ENCODE measurements around the gene WWOX. TPM values are rescaled to one million over a fixed set of nuclear protein-coding genes. Genes with fewer than 3 reads are reported as not detected.

Gene WWOX
- polyA plus RNA-seq, 1 donor from 2014 or later, result 25.6 TPM

DNA sequence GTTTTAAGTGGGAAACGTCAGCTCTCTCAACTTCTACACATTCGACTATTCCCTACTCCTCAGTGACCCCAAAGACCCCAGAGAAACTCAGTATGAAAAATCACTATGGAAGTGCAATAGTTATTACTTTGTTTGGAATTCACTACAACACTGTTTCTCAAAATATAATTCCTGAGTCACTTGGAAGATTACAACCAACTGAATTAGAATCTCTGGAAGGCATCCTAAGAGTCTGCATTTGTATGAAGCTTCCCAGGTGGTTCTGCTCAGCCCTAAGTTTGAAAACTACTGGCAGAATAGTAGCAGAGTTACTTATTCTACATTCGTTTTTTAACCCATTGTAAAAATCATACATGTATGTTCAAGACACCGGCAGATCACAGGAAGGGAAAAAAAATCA is 975.5 kb downstream of the WWOX start:
- H4K20me1 ChIP-seq (ENCODE audit: insufficient read depth), result no peaks in the 10 kb centered on the region
- no peaks in the 10 kb centered on the region for H3F3A ChIP-seq (ENCODE audit: insufficient read depth, low read length, poor library complexity, severe bottlenecking)
- no peak overlapping the region for H3K27ac ChIP-seq (ENCODE audit: low read length)
- H2AFZ ChIP-seq (ENCODE audit: low read depth, low read length), result no peak overlapping the region
- TF ChIP-seq RAD21 (conservative IDR thresholded peaks at IDR 0.05) (no peak), MXI1 (conservative IDR thresholded peaks at IDR 0.05; ENCODE audit: poor library complexity, severe bottlenecking) (no peak), POLR2AphosphoS5 (IDR thresholded peaks at IDR 0.05) (no peak), CTCF (IDR thresholded peaks at IDR 0.05; ENCODE audit: poor library complexity, severe bottlenecking) (no peak)
- no peak overlapping the region for H3K9ac ChIP-seq (ENCODE audit: low read length)
- no peaks in the 10 kb centered on the region for H3K79me2 ChIP-seq (replicated peaks; ENCODE audit: insufficient read depth, low read length)
- H3K4me2 ChIP-seq (ENCODE audit: low read length), result no peak overlapping the region
- no peak overlapping the region for H3K4me3 ChIP-seq (ENCODE audit: low read length)
- H3K27me3 ChIP-seq (ENCODE audit: insufficient read depth, low read depth, low read length), result no peaks in the 10 kb centered on the region
- H3K9me2 ChIP-seq (ENCODE audit: insufficient read depth, low read length), result no peaks in the 10 kb centered on the region
- H3K36me3 ChIP-seq (ENCODE audit: insufficient read depth, low read length), result no peaks in the 10 kb centered on the region
- no peaks in the 10 kb centered on the region for H3K9me3 ChIP-seq (ENCODE audit: low read length)

- H3K4me3 ChIP-seq (ENCODE audit: low read length), result no peak overlapping the region
- no peak overlapping the region for H2AFZ ChIP-seq (ENCODE audit: low read depth, low read length)
- no peak overlapping the region for H3K9ac ChIP-seq (ENCODE audit: low read length)
- no peak overlapping the region for H3K4me2 ChIP-seq (ENCODE audit: low read length)
- no peaks in the 10 kb centered on the region for H3K9me2 ChIP-seq (ENCODE audit: insufficient read depth, low read length)
- H3K27me3 ChIP-seq (ENCODE audit: insufficient read depth, low read depth, low read length), result no peaks in the 10 kb centered on the region
- TF ChIP-seq, protein P1, sequence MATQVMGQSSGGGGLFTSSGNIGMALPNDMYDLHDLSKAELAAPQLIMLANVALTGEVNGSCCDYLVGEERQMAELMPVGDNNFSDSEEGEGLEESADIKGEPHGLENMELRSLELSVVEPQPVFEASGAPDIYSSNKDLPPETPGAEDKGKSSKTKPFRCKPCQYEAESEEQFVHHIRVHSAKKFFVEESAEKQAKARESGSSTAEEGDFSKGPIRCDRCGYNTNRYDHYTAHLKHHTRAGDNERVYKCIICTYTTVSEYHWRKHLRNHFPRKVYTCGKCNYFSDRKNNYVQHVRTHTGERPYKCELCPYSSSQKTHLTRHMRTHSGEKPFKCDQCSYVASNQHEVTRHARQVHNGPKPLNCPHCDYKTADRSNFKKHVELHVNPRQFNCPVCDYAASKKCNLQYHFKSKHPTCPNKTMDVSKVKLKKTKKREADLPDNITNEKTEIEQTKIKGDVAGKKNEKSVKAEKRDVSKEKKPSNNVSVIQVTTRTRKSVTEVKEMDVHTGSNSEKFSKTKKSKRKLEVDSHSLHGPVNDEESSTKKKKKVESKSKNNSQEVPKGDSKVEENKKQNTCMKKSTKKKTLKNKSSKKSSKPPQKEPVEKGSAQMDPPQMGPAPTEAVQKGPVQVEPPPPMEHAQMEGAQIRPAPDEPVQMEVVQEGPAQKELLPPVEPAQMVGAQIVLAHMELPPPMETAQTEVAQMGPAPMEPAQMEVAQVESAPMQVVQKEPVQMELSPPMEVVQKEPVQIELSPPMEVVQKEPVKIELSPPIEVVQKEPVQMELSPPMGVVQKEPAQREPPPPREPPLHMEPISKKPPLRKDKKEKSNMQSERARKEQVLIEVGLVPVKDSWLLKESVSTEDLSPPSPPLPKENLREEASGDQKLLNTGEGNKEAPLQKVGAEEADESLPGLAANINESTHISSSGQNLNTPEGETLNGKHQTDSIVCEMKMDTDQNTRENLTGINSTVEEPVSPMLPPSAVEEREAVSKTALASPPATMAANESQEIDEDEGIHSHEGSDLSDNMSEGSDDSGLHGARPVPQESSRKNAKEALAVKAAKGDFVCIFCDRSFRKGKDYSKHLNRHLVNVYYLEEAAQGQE (IDR thresholded peaks at IDR 0.05; ENCODE audit: borderline replicate concordance), result no peak
- no peak for TF ChIP-seq TAF1 (IDR thresholded peaks at IDR 0.05; ENCODE audit: low read depth)
- no peaks in the 10 kb centered on the region for H3K36me3 ChIP-seq (ENCODE audit: insufficient read depth, low read length)
- H4K20me1 ChIP-seq (ENCODE audit: insufficient read depth), result no peaks in the 10 kb centered on the region
- H3K9me3 ChIP-seq (ENCODE audit: low read length), result no peaks in the 10 kb centered on the region
- no peak overlapping the region for H3K27ac ChIP-seq (ENCODE audit: low read length)
- no peaks in the 10 kb centered on the region for H3F3A ChIP-seq (ENCODE audit: insufficient read depth, low read length, poor library complexity, severe bottlenecking)
- H3K79me2 ChIP-seq (replicated peaks; ENCODE audit: insufficient read depth, low read length), result no peaks in the 10 kb centered on the region
Measured at GRCh38 chr16:79076047-79076767, 976.8 kb downstream of the WWOX start.

GRCh38 chr16:79077346-79077745 is 977.9 kb downstream of the WWOX start:
- Histone ChIP-seq H2AFZ (ENCODE audit: low read depth, low read length) (no peak overlapping the region), H3K9ac (ENCODE audit: low read length) (no peak overlapping the region), H3K9me2 (ENCODE audit: insufficient read depth, low read length) (no peaks in the 10 kb centered on the region), H3F3A (ENCODE audit: insufficient read depth, low read length, poor library complexity, severe bottlenecking) (no peaks in the 10 kb centered on the region), H4K20me1 (ENCODE audit: insufficient read depth) (no peaks in the 10 kb centered on the region), H3K27ac (ENCODE audit: low read length) (no peak overlapping the region), H3K4me3 (ENCODE audit: low read length) (no peak overlapping the region), H3K27me3 (ENCODE audit: insufficient read depth, low read depth, low read length) (no peaks in the 10 kb centered on the region), H3K36me3 (ENCODE audit: insufficient read depth, low read length) (no peaks in the 10 kb centered on the region), H3K79me2 (replicated peaks; ENCODE audit: insufficient read depth, low read length) (no peaks in the 10 kb centered on the region), H3K9me3 (ENCODE audit: low read length) (no peaks in the 10 kb centered on the region), H3K4me2 (ENCODE audit: low read length) (no peak overlapping the region)
- TF ChIP-seq MXI1 (conservative IDR thresholded peaks at IDR 0.05; ENCODE audit: poor library complexity, severe bottlenecking) (no peak), SMC3 (conservative IDR thresholded peaks at IDR 0.05; ENCODE audit: poor library complexity) (no peak), EZH2 (IDR thresholded peaks at IDR 0.05; ENCODE audit: borderline replicate concordance, insufficient read depth, low read length, poor library complexity, severe bottlenecking) (no peak), EP300 (conservative IDR thresholded peaks at IDR 0.05; ENCODE audit: poor library complexity, severe bottlenecking) (no peak), TAF1 (IDR thresholded peaks at IDR 0.05; ENCODE audit: low read depth) (no peak), POLR2AphosphoS5 (IDR thresholded peaks at IDR 0.05) (no peak), CTCF (IDR thresholded peaks at IDR 0.05; ENCODE audit: poor library complexity, severe bottlenecking) (no peak), RAD21 (conservative IDR thresholded peaks at IDR 0.05) (no peak)
- TF ChIP-seq, protein P1 (IDR thresholded peaks at IDR 0.05; ENCODE audit: borderline replicate concordance), result no peak

Measured in neural cell (in vitro differentiated cells).